ENCODE measurements around the gene TRDN.

Gene TRDN

DNA sequence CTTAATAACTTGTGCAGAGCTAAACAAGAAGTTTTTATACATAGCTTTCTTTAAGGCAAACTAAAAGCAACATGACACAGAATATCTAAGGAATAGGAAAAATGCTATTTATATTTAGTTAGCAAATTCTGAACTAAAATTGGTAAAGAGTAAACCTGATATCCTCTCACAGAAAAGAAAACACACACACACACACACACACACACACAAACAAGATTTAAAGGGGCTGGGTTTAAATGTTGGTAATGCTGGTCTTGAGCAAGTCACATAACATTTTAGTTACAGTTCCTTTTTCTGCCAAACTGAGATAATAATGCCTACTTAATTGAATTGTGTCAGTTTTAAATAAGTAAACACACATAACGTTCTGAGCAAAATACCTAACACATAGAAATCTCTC lies 1.6 kb downstream of the TRDN start:
- DNase-seq (ENCODE audit: low read depth) = no peak
- H3K4me3 ChIP-seq (ENCODE audit: low read length) = no peak overlapping the region
- TF ChIP-seq, protein P1, sequence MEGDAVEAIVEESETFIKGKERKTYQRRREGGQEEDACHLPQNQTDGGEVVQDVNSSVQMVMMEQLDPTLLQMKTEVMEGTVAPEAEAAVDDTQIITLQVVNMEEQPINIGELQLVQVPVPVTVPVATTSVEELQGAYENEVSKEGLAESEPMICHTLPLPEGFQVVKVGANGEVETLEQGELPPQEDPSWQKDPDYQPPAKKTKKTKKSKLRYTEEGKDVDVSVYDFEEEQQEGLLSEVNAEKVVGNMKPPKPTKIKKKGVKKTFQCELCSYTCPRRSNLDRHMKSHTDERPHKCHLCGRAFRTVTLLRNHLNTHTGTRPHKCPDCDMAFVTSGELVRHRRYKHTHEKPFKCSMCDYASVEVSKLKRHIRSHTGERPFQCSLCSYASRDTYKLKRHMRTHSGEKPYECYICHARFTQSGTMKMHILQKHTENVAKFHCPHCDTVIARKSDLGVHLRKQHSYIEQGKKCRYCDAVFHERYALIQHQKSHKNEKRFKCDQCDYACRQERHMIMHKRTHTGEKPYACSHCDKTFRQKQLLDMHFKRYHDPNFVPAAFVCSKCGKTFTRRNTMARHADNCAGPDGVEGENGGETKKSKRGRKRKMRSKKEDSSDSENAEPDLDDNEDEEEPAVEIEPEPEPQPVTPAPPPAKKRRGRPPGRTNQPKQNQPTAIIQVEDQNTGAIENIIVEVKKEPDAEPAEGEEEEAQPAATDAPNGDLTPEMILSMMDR (IDR thresholded peaks at IDR 0.05; ENCODE audit: insufficient read depth, low read depth, low read length, missing control alignments) = no peak

GRCh38 chr6:123632641-123633040 lies 4.1 kb downstream of the TRDN start:
- TF ChIP-seq, protein P1 (IDR thresholded peaks at IDR 0.05; ENCODE audit: insufficient read depth, low read depth, low read length, missing control alignments) = no peak

GRCh38 chr6:123629258-123629941 lies 7.3 kb downstream of the TRDN start:
- TF ChIP-seq, protein P1 (IDR thresholded peaks at IDR 0.05; ENCODE audit: insufficient read depth, low read depth, low read length, missing control alignments) = no peak
- H3K4me3 ChIP-seq (ENCODE audit: low read length) = no peak overlapping the region
- no peak for DNase-seq (ENCODE audit: low read depth)

More at GRCh38 chr6:123632641-123633040, 4.1 kb downstream of the TRDN start:
- H3K4me3 ChIP-seq (ENCODE audit: low read length) = no peak overlapping the region
- peak; percentile 6 for DNase-seq (ENCODE audit: low read depth)

GRCh38 chr6:123625696-123626095 lies 11.1 kb downstream of the TRDN start:
- H3K4me3 ChIP-seq (ENCODE audit: low read length) = no peak overlapping the region
- DNase-seq (ENCODE audit: low read depth) = no peak
- TF ChIP-seq, protein P1 (IDR thresholded peaks at IDR 0.05; ENCODE audit: insufficient read depth, low read depth, low read length, missing control alignments) = no peak

DNA sequence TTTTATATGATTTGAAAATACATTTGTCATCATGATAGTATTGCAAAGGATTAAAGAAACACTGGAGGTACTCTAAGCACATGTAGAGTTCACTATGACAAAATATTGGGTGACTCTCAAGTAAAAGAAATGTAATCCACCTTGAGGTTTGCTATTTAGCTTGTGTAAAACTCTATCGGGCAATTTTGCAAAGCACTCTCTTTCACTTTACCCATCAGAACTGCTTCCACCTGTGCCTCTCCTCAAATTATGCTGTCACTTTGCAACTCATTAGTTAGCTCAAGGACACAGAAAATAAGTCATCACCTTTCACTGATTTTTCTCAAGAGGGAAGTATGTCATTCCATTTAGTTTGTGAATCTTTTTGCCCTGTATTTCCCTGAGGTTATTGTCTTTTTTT lies 14.0 kb downstream of the TRDN start:
- DNase-seq (ENCODE audit: low read depth) = no peak
- TF ChIP-seq, protein P1 (IDR thresholded peaks at IDR 0.05; ENCODE audit: insufficient read depth, low read depth, low read length, missing control alignments) = no peak
- H3K4me3 ChIP-seq (ENCODE audit: low read length) = no peak overlapping the region

- no peak for DNase-seq (ENCODE audit: low read depth)
- no peak overlapping the region for H3K4me3 ChIP-seq (ENCODE audit: low read length)
- TF ChIP-seq, protein P1 (IDR thresholded peaks at IDR 0.05; ENCODE audit: insufficient read depth, low read depth, low read length, missing control alignments) = no peak
Observed at GRCh38 chr6:123619156-123619555, 17.6 kb downstream of the TRDN start.

DNA sequence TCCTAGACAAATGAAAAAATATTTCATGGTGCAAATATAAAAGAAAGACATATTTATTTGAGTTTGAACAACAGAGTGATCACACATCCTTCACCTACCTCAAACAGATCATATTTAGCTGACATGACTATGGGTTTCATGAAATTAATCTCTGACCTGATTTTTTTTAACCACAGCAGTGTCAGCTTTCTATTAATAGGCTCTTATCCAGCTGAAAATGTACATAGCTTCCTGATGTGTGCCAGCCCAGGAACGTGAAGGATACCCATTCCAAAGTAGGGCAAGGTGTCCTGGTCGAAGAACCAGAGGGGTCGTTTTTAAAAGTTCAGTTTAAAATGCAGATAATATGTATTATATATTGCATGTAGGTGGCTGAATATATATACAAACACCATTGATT lies 19.8 kb downstream of the TRDN start:
- DNase-seq (ENCODE audit: low read depth) = no peak
- no peak overlapping the region for H3K4me3 ChIP-seq (ENCODE audit: low read length)
- TF ChIP-seq, protein P1 (IDR thresholded peaks at IDR 0.05; ENCODE audit: insufficient read depth, low read depth, low read length, missing control alignments) = no peak
